ENCODE data around the gene SFMBT2.

DNA sequence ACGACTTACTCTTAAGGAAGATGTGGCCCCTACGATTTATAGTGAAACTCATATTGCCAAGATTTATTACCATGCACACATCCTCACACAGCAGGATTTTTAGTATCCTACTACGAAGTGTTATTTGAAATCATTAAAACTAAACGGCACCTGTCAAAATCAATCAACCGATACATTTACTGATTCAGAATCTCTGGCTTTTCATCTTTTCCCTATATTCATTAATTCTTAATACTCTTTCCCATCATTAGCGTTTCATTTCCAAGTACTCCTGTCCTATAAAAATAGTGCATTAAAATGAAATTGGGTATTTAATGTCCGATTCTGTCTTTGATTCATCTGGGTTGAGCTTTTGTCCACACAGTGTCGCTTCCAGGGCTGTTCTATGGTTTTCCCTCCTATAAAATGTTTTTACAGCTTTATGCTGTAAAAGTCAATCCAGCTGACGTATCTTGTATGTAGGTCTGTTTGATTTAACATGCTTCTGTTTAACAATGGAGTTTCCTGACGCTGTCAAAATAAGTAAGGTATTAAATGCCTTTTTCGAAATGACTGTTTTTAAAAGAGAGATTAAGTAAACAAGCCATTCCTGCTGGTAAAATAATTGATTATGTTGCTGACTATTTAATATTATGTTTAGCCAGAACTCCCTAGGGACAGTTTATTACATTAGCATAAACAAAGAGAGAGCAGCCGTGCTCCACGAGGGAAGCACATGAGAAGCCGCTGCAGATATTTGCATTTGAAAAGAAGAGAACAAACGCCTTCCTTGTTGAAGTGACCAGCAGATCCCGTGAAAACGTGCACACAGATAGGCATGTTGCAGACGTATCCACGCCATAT, 22.3 kb upstream of the SFMBT2 start:
- TF ChIP-seq ZNF274 (IDR thresholded peaks at IDR 0.05; ENCODE audit: low read depth, low read length) = no peak
- no peak for TF ChIP-seq POLR2AphosphoS5 (IDR thresholded peaks at IDR 0.05; ENCODE audit: low read depth, low read length)
- no peak for TF ChIP-seq CTCF (IDR thresholded peaks at IDR 0.05 in 2 of 3, conservative IDR thresholded peaks at IDR 0.05 in 1 of 3; ENCODE audit: borderline replicate concordance in 1 of 3, insufficient read depth in 1 of 3, low read depth in 2 of 3, low read length in 2 of 3)
- no peak for TF ChIP-seq POLR2A (IDR thresholded peaks at IDR 0.05; ENCODE audit: borderline replicate concordance, extremely low read depth, insufficient read depth, insufficient read length)

All from HCT116 (cell line).